B cell (primary cell): ENCODE results near the gene POLRMT.

ENCODE experiments used
- CTCF ChIP-seq: fragments of 200-600 bp; IDR thresholded peaks from one replicate; pipeline ENCODE4 v1.8.0; 2022; ENCODE audit warnings: antibody characterized with exemption, mild to moderate bottlenecking
- EZH2 ChIP-seq: IDR thresholded peaks from 2 replicates; pipeline ENCODE4 v1.6.1; 2012; ENCODE audit warnings: borderline replicate concordance, low read depth, mild to moderate bottlenecking, moderate library complexity, low read length; ENCODE audit not compliant: insufficient read depth, poor library complexity, severe bottlenecking

DNA sequence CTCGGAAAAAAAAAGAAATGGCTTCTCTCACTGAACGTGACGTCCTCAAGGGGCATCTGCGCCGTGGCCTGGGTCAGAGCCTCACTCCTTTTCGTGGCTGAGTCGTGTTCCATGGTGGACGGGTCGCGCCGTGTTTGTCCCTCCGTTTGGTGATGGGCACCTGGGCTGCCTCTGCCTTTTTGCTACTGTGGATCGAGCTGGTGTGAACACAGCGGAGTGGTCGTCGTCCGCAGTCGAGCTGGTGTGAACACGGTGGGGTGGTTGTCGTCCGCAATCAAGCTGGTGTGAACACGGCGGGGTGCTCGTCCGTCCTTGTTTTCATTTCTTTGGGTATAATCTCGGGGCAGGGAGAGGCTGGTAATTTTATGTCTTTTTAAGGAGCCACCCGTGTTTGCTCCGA lies 32.0 kb downstream of the POLRMT start:
- TF ChIP-seq CTCF (no peak), EZH2 (no peak)
